OCI-LY7 (cell line): ENCODE data around the gene CORO1C. TPM values are rescaled to one million over a fixed set of nuclear protein-coding genes. Genes with fewer than 3 reads are reported as not detected.

Experiments
- BruUV-seq: library from RNA; stranded (reverse); fragments of 400-500 nt; replicated peaks from 2 replicates; lab custom pipeline; 2021; lab: Mats Ljungman, UMichigan
- CTCF ChIA-PET: fragments of 300-600 bp; sonication (Branson Sonifier 250); formaldehyde crosslinking; loops from one replicate; lab custom pipeline; 2022; ENCODE audit warnings: antibody characterized with exemption; ENCODE audit not compliant: unreplicated experiment; lab: Charles Lee
- POLR2A ChIA-PET: fragments of 300-600 bp; sonication (Branson Sonifier 250); formaldehyde crosslinking; loops from one replicate; lab custom pipeline; 2022; ENCODE audit warnings: antibody characterized with exemption; lab: Charles Lee
- DNase-seq: peaks from one replicate; pipeline ENCODE4 v3.0.0-alpha.2; 2015; ENCODE audit warnings: low spot score
- H2AFZ ChIP-seq: fragments of 200-600 bp; sonication (generic), shearing (Covaris generic); 2 replicates; pipeline ENCODE4 v1.6.1; 2014; ENCODE audit warnings: mild to moderate bottlenecking, antibody characterized with exemption, low read length, moderate library complexity
- H3K27ac ChIP-seq: fragments of 200-600 bp; sonication (generic); 2 replicates; pipeline ENCODE4 v1.5.1; 2014; ENCODE audit warnings: mixed run types, low read depth, mild to moderate bottlenecking, moderate library complexity, low read length, inconsistent platforms; ENCODE audit not compliant: poor library complexity, severe bottlenecking
- H3K36me3 ChIP-seq: fragments of 200-600 bp; sonication (generic); 2 replicates; pipeline ENCODE4 v1.6.1; 2014; ENCODE audit warnings: mild to moderate bottlenecking, antibody characterized with exemption, low read length, moderate library complexity, mixed read lengths; ENCODE audit not compliant: insufficient read depth
- H3K4me1 ChIP-seq: fragments of 200-600 bp; sonication (generic); 2 replicates; pipeline ENCODE4 v1.5.1; 2014; ENCODE audit warnings: mild to moderate bottlenecking, low read length; ENCODE audit not compliant: insufficient read depth, poor library complexity, severe bottlenecking
- H3K4me2 ChIP-seq: fragments of 200-600 bp; sonication (generic); 2 replicates; pipeline ENCODE4 v1.6.1; 2014; ENCODE audit warnings: mild to moderate bottlenecking, low read length
- H3K4me3 ChIP-seq: fragments of 200-600 bp; sonication (generic); 2 replicates; pipeline ENCODE4 v1.5.1; 2014; ENCODE audit warnings: mild to moderate bottlenecking, low read depth, low read length; ENCODE audit not compliant: poor library complexity, severe bottlenecking
- H3K79me2 ChIP-seq: fragments of 200-600 bp; sonication (generic); 2 replicates; pipeline ENCODE4 v1.6.1; 2016; ENCODE audit warnings: low read depth, mild to moderate bottlenecking, low read length, moderate library complexity, mixed read lengths; ENCODE audit not compliant: insufficient read depth
- H3K9me2 ChIP-seq: fragments of 200-600 bp; sonication (generic); 2 replicates; pipeline ENCODE4 v1.6.1; 2016; ENCODE audit warnings: mild to moderate bottlenecking, low read length, mixed read lengths; ENCODE audit not compliant: insufficient read depth
- H3K9me3 ChIP-seq: fragments of 200-600 bp; sonication (generic); 2 replicates; pipeline ENCODE4 v1.6.1; 2014; ENCODE audit warnings: mild to moderate bottlenecking, mixed run types, low read length, mixed read lengths
- H4K20me1 ChIP-seq: fragments of 200-600 bp; sonication (generic); 2 replicates; pipeline ENCODE4 v1.6.1; 2014; ENCODE audit warnings: mild to moderate bottlenecking, antibody characterized with exemption, low read length, moderate library complexity, mixed read lengths; ENCODE audit not compliant: insufficient read depth
- CTCF ChIP-seq: fragments of 200-600 bp; sonication (generic); conservative IDR thresholded peaks from 2 replicates; pipeline ENCODE4 v1.5.1; 2014; ENCODE audit warnings: mild to moderate bottlenecking, antibody characterized with exemption, low read length, moderate library complexity, mixed read lengths
- EZH2phosphoT487 ChIP-seq: fragments of 200-600 bp; sonication (generic); IDR thresholded peaks from 2 replicates; pipeline ENCODE4 v1.6.1; 2018; ENCODE audit warnings: low read depth, borderline replicate concordance, mild to moderate bottlenecking, mixed run types, antibody characterized with exemption, low read length, moderate library complexity, mixed read lengths
- intact Hi-C: fragments of 100-400 bp; cut with micrococcal nuclease; formaldehyde crosslinking; loops from one replicate; pipeline ENCODE4 v1.10.0; 2022; ENCODE audit not compliant: unreplicated experiment
- total RNA-seq, 2 experiments: library from RNA; depleted of rRNA in 1 of 2; stranded (reverse); fragments of >200 nt in 1 of 2; shearing (Covaris generic) in 1 of 2; gene quantifications; 2 replicates each; pipeline ENCODE4 v1.2.3, GENCODE V29; 2014 to 2022

Gene CORO1C
- total RNA-seq, 2 experiments from 2014 or later: 74.7 to 148 TPM

GRCh38 chr12:108685469-108686260 lies 45.7 kb downstream of the CORO1C start:
- ChIA-PET POLR2A (interaction anchor here (0.8 to 3.2 kb wide), 9 partner anchors 10 to 26 kb away, joined by 3 to 18 read pairs (median 6); no protein-coding TSS in a partner anchor), CTCF (no interaction called here)
- no peak overlapping the region for H3K4me2 ChIP-seq

GRCh38 chr12:108683906-108684556 lies 47.3 kb downstream of the CORO1C start:
- TF ChIP-seq CTCF: no peak
- no peak for TF ChIP-seq EZH2phosphoT487
- intact Hi-C loops: no loop called here
- no peak overlapping the region for H3K27ac ChIP-seq
- H3K36me3 ChIP-seq: peaks cover 9% of the 10 kb centered on the region
- H3K4me2 ChIP-seq: no peak overlapping the region
- no peak overlapping the region for H3K4me3 ChIP-seq
- H3K4me1 ChIP-seq: peaks cover 23% of the 10 kb centered on the region
- no TSS peak for BruUV-seq
- peaks cover 59% of the 10 kb centered on the region; the same call in 1 of the 2 replicates for H3K79me2 ChIP-seq
- no peak overlapping the region for H2AFZ ChIP-seq
- ChIA-PET CTCF (no interaction called here), POLR2A (interaction anchor here (1.0 to 3.2 kb wide), 5 partner anchors 14 to 19 kb away, joined by 3 to 18 read pairs (median 9); no protein-coding TSS in a partner anchor)
- DNase-seq: no peak
- no peaks in the 10 kb centered on the region for H3K9me3 ChIP-seq
- no peaks in the 10 kb centered on the region for H3K9me2 ChIP-seq
- H4K20me1 ChIP-seq: peaks cover 7% of the 10 kb centered on the region; the same call in 1 of the 2 replicates

More at GRCh38 chr12:108685469-108686260, 45.7 kb downstream of the CORO1C start:
- BruUV-seq: no TSS peak
- Histone ChIP-seq H3K36me3 (peaks cover 9% of the 10 kb centered on the region), H2AFZ (no peak overlapping the region), H3K79me2 (peaks cover 57% of the 10 kb centered on the region; the same call in 1 of the 2 replicates), H3K27ac (no peak overlapping the region), H3K4me1 (peaks cover 29% of the 10 kb centered on the region), H3K9me2 (no peaks in the 10 kb centered on the region), H3K9me3 (no peaks in the 10 kb centered on the region), H4K20me1 (0 out of 2 replicates have a peak, but pooled peaks cover 7% of the 10 kb centered on the region), H3K4me3 (no peak overlapping the region)
- TF ChIP-seq EZH2phosphoT487 (no peak), CTCF (no peak)
- intact Hi-C loops: no loop called here
- no peak for DNase-seq
